Measurements from ENCODE around the gene TXNRD2. TPM values are rescaled to one million over a fixed set of nuclear protein-coding genes. Genes with fewer than 3 reads are reported as not detected.

TXNRD2 gene
- total RNA-seq, 1 donor from 2014 or later, result 46.0 TPM

GRCh38 chr22:19874307-19875060 is 67.1 kb downstream of the TXNRD2 start:
- peak overlapping the region; percentile 49 to 54 for H3K27ac ChIP-seq
- H3K4me1 ChIP-seq, result peaks cover 16 to 20% of the 10 kb centered on the region in 2 donors
- intact Hi-C loops (cut with DNase I), result loop anchor here (5.0 kb wide), 1 partner anchor 32 kb away; no protein-coding TSS in a partner anchor

DNA sequence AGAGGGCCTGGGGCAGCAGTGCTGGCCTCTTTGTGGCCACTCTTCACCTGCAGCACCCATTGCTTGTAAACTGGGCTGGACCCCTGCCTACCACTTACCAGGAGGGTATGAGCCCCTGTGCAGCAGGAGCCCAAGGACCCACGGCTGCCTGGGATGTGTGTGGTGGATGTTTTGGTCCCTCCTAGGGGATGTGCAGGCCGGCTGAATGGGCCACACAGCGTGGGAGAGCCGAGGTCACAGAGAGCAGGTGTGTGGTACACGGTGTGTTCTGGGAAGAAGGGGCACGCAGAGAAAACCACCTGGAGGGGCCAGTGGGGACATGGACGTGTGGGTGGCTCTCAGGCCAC is 67.7 kb downstream of the TXNRD2 start:
- H3K27me3 ChIP-seq, result no peaks in the 10 kb centered on the region
- DNase-seq (ENCODE audit: low spot score in 2 of 2), result peak; percentile 5 to 56
- no peak for TF ChIP-seq CTCF (IDR thresholded peaks at IDR 0.05)
- no peak overlapping the region for H3K27ac ChIP-seq
- peaks cover 5 to 12% of the 10 kb centered on the region in 2 donors for H3K36me3 ChIP-seq
- intact Hi-C loops (cut with DNase I), result no loop called here
- no peak overlapping the region for H3K4me3 ChIP-seq
- H3K9me3 ChIP-seq, result no peaks in the 10 kb centered on the region
- peaks cover 16 to 20% of the 10 kb centered on the region in 2 donors for H3K4me1 ChIP-seq

More at GRCh38 chr22:19874307-19875060, 67.1 kb downstream of the TXNRD2 start:
- H3K4me3 ChIP-seq, result no peak overlapping the region
- DNase-seq (ENCODE audit: low spot score in 2 of 2), result peak; percentile 7 to 64
- H3K9me3 ChIP-seq, result no peaks in the 10 kb centered on the region
- no peak for TF ChIP-seq CTCF (IDR thresholded peaks at IDR 0.05)
- peaks cover 5 to 12% of the 10 kb centered on the region in 2 donors for H3K36me3 ChIP-seq
- no peaks in the 10 kb centered on the region for H3K27me3 ChIP-seq

GRCh38 chr22:19873138-19873959 is 68.3 kb downstream of the TXNRD2 start:
- intact Hi-C loops (cut with DNase I), result no loop called here
- Histone ChIP-seq H3K27ac (no peak overlapping the region), H3K9me3 (no peaks in the 10 kb centered on the region), H3K4me1 (peaks cover 16 to 20% of the 10 kb centered on the region in 2 donors), H3K4me3 (no peak overlapping the region), H3K36me3 (peaks cover 5 to 11% of the 10 kb centered on the region in 2 donors), H3K27me3 (no peaks in the 10 kb centered on the region)
- TF ChIP-seq CTCF (IDR thresholded peaks at IDR 0.05), result no peak
- peak; percentile 1 to 62 for DNase-seq (ENCODE audit: low spot score in 2 of 2)

DNA sequence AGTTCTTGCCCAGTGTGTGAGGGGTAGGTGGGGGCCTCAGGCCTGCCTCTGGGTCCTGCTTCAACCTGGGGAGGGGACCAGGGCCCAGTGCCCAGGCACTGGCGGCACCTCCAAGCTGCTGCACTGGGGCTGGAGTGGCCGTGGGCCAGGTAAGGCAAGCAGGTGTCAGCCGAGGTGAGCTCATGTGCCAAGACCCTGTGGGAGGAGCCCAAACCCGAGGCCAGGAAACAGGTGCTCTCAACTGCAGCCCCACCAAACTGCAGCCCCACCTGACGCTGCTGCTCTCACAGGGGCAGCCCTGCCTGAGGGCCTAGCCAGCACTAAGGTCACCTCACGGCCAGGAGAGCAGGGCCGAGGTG is 68.9 kb downstream of the TXNRD2 start:
- no peak for TF ChIP-seq CTCF (IDR thresholded peaks at IDR 0.05)
- Histone ChIP-seq H3K4me1 (peaks cover 16 to 20% of the 10 kb centered on the region in 2 donors), H3K27ac (no peak overlapping the region), H3K36me3 (peaks cover 0 to 5% of the 10 kb centered on the region in 2 donors), H3K9me3 (no peaks in the 10 kb centered on the region), H3K4me3 (no peak overlapping the region), H3K27me3 (no peaks in the 10 kb centered on the region)
- DNase-seq (ENCODE audit: low spot score in 2 of 2), result peak in 1 of 2 donors; percentile 2
- intact Hi-C loops (cut with DNase I), result no loop called here

GRCh38 chr22:19871845-19872778 is 69.5 kb downstream of the TXNRD2 start:
- Histone ChIP-seq H3K36me3 (peaks cover 0 to 5% of the 10 kb centered on the region in 2 donors), H3K4me3 (no peak overlapping the region), H3K9me3 (no peaks in the 10 kb centered on the region), H3K27me3 (no peaks in the 10 kb centered on the region), H3K4me1 (peaks cover 16 to 20% of the 10 kb centered on the region in 2 donors), H3K27ac (no peak overlapping the region)
- no peak for TF ChIP-seq CTCF (IDR thresholded peaks at IDR 0.05)
- intact Hi-C loops (cut with DNase I), result no loop called here
- DNase-seq (ENCODE audit: low spot score in 2 of 2), result peak; percentile 3 to 57

Data from ascending aorta (tissue), 2 donors.